IMR-90 (cell line): ENCODE measurements around the gene TCF4. TPM values are rescaled to one million over a fixed set of nuclear protein-coding genes. Genes with fewer than 3 reads are reported as not detected.

Source experiments
- ATAC-seq: fragments of 200-7000 bp; cut with Tn5 transposase; 2 replicates; pipeline ENCODE4 v1.9.1; 2020; ENCODE audit warnings: low read depth, mild to moderate bottlenecking, moderate library complexity
- BruUV-seq: library from RNA; stranded (reverse); fragments of 400-500 nt; replicated peaks from 2 replicates; lab custom pipeline; 2021; lab: Mats Ljungman, UMichigan
- CTCF ChIA-PET: fragments of 300-600 bp; formaldehyde crosslinking; extraction: SDS; loops from one replicate; lab custom pipeline; 2021; ENCODE audit warnings: antibody characterized with exemption; lab: Yijun Ruan, JAX
- POLR2A ChIA-PET: fragments of 300-600 bp; sonication (Branson Sonifier 250); formaldehyde crosslinking; loops from one replicate; lab custom pipeline; 2022; ENCODE audit warnings: antibody characterized with exemption; ENCODE audit not compliant: unreplicated experiment; lab: Charles Lee
- DNase-seq: peaks from one replicate; pipeline ENCODE4 v3.0.0; 2013
- H2AFZ ChIP-seq: replicated peaks from 2 replicates; pipeline ENCODE3; 2013; ENCODE audit warnings: low read length, mild to moderate bottlenecking; ENCODE audit not compliant: poor library complexity
- H2AK5ac ChIP-seq: 2 replicates; pipeline ENCODE4 v1.6.1; 2013; ENCODE audit warnings: low read depth, low read length, inconsistent platforms
- H2AK9ac ChIP-seq: replicated peaks from 2 replicates; pipeline ENCODE3; 2013; ENCODE audit warnings: mild to moderate bottlenecking, low read depth, low read length, moderate library complexity; ENCODE audit not compliant: poor library complexity
- H2BK120ac ChIP-seq: 2 replicates; pipeline ENCODE4 v1.6.1; 2013; ENCODE audit warnings: low read depth, low read length, inconsistent platforms
- H2BK15ac ChIP-seq: 3 replicates; pipeline ENCODE4 v1.6.1; 2013; ENCODE audit warnings: low read depth, low read length, inconsistent platforms
- H2BK20ac ChIP-seq: 2 replicates; pipeline ENCODE4 v1.6.1; 2013; ENCODE audit warnings: low read depth, mild to moderate bottlenecking, inconsistent platforms, low read length, moderate library complexity
- H2BK5ac ChIP-seq: 2 replicates; pipeline ENCODE4 v1.6.1; 2013; ENCODE audit warnings: mild to moderate bottlenecking, low read depth, low read length, inconsistent platforms; ENCODE audit not compliant: poor library complexity, severe bottlenecking
- H3K14ac ChIP-seq: replicated peaks from 2 replicates; pipeline ENCODE4 v1.6.1; 2013; ENCODE audit warnings: low read depth, low read length, inconsistent platforms
- H3K18ac ChIP-seq: 2 replicates; pipeline ENCODE4 v1.6.1; 2013; ENCODE audit warnings: low read depth, low read length, control low read depth
- H3K23ac ChIP-seq: 2 replicates; pipeline ENCODE4 v1.6.1; 2013; ENCODE audit warnings: low read depth, low read length, inconsistent platforms
- H3K27ac ChIP-seq: 2 replicates; pipeline ENCODE4 v1.5.1; 2013; ENCODE audit warnings: mild to moderate bottlenecking, control low read depth, low read length; ENCODE audit not compliant: insufficient read depth
- H3K27me3 ChIP-seq: 2 replicates; pipeline ENCODE4 v1.6.1; 2013; ENCODE audit warnings: low read length; ENCODE audit not compliant: control insufficient read depth, insufficient read depth
- H3K36me3 ChIP-seq: 2 replicates; pipeline ENCODE4 v1.6.1; 2013; ENCODE audit warnings: low read length, mixed read lengths; ENCODE audit not compliant: control insufficient read depth, insufficient read depth
- H3K4ac ChIP-seq: 2 replicates; pipeline ENCODE4 v1.6.1; 2013; ENCODE audit warnings: low read depth, low read length, inconsistent platforms
- H3K4me1 ChIP-seq: 2 replicates; pipeline ENCODE4 v1.6.1; 2013; ENCODE audit warnings: low read length, mixed read lengths; ENCODE audit not compliant: control insufficient read depth, insufficient read depth
- H3K4me2 ChIP-seq: 2 replicates; pipeline ENCODE4 v1.6.1; 2013; ENCODE audit warnings: low read depth, mild to moderate bottlenecking, control low read depth, low read length, moderate library complexity
- H3K4me3 ChIP-seq: 2 replicates; pipeline ENCODE4 v1.5.1; 2013; ENCODE audit warnings: low read depth, mild to moderate bottlenecking, control low read depth, low read length, moderate library complexity; ENCODE audit not compliant: insufficient read depth
- H3K56ac ChIP-seq: 2 replicates; pipeline ENCODE4 v1.6.1; 2013; ENCODE audit warnings: low read length, inconsistent platforms; ENCODE audit not compliant: insufficient read depth; ENCODE audit errors: extremely low read depth
- H3K79me1 ChIP-seq, 2 experiments: 2 replicates each; pipeline ENCODE4 v1.6.1; 2013; ENCODE audit warnings: low read length in 2 of 2, inconsistent platforms in 1 of 2, low read depth in 1 of 2
- H3K9ac ChIP-seq: 2 replicates; pipeline ENCODE4 v1.6.1; 2013; ENCODE audit warnings: low read depth, low read length, control low read depth
- H3K9me1 ChIP-seq: 2 replicates; pipeline ENCODE4 v1.6.1; 2013; ENCODE audit warnings: low read length, inconsistent platforms; ENCODE audit not compliant: insufficient read depth
- H3K9me3 ChIP-seq: 2 replicates; pipeline ENCODE4 v1.6.1; 2013; ENCODE audit warnings: low read length; ENCODE audit not compliant: control insufficient read depth, insufficient read depth
- H4K20me1 ChIP-seq: 2 replicates; pipeline ENCODE4 v1.6.1; 2013; ENCODE audit warnings: low read length, inconsistent platforms; ENCODE audit not compliant: insufficient read depth
- H4K5ac ChIP-seq: 2 replicates; pipeline ENCODE4 v1.6.1; 2013; ENCODE audit warnings: mild to moderate bottlenecking, low read depth, low read length, control low read depth
- H4K8ac ChIP-seq, 2 experiments: 2 replicates each; pipeline ENCODE4 v1.6.1; 2013; ENCODE audit warnings: low read depth in 2 of 2, low read length in 2 of 2, control low read depth in 1 of 2, inconsistent platforms in 1 of 2
- H4K91ac ChIP-seq: 2 replicates; pipeline ENCODE4 v1.6.1; 2013; ENCODE audit warnings: low read depth, low read length, inconsistent platforms; ENCODE audit not compliant: insufficient read depth
- BHLHE40 ChIP-seq: fragments of 150-350 bp; IDR thresholded peaks from 2 replicates; pipeline ENCODE4 v1.6.1; 2016; ENCODE audit warnings: mild to moderate bottlenecking, low read depth, low read length
- CEBPB ChIP-seq: IDR thresholded peaks from 2 replicates; pipeline ENCODE4 v1.6.1; 2012; ENCODE audit warnings: low read depth, low read length, improper control_type of control experiment
- ELK1 ChIP-seq: fragments of 150-350 bp; IDR thresholded peaks from 2 replicates; pipeline ENCODE4 v1.6.1; 2016; ENCODE audit warnings: low read depth, mild to moderate bottlenecking, low read length, moderate library complexity, borderline replicate concordance
- MAZ ChIP-seq: IDR thresholded peaks from 2 replicates; pipeline ENCODE4 v1.6.1; 2012; ENCODE audit warnings: low read depth, mild to moderate bottlenecking, low read length, improper control_type of control experiment, moderate library complexity, borderline replicate concordance
- NFE2L2 ChIP-seq: fragments of 150-350 bp; IDR thresholded peaks from 2 replicates; pipeline ENCODE4 v1.6.1; 2016; ENCODE audit warnings: low read depth, mild to moderate bottlenecking, low read length
- POLR2A ChIP-seq: IDR thresholded peaks from 2 replicates; pipeline ENCODE4 v1.6.1; 2012; ENCODE audit warnings: mild to moderate bottlenecking, low read depth, low read length
- RAD21 ChIP-seq: IDR thresholded peaks from 2 replicates; pipeline ENCODE4 v1.6.1; 2012; ENCODE audit warnings: low read length, improper control_type of control experiment
- RCOR1 ChIP-seq: IDR thresholded peaks from 2 replicates; pipeline ENCODE4 v1.6.1; 2012; ENCODE audit warnings: mild to moderate bottlenecking, low read length, improper control_type of control experiment; ENCODE audit not compliant: insufficient replicate concordance
- RFX5 ChIP-seq: IDR thresholded peaks from 2 replicates; pipeline ENCODE4 v1.8.0; 2012; ENCODE audit warnings: low read depth, mild to moderate bottlenecking, low read length, moderate library complexity
- SMC3 ChIP-seq: fragments of 150-350 bp; IDR thresholded peaks from 2 replicates; pipeline ENCODE4 v1.6.1; 2016; ENCODE audit warnings: low read depth, mild to moderate bottlenecking, antibody characterized with exemption, low read length, moderate library complexity
- WGBS, 2 experiments: methylation state at CpG; one replicate each; pipeline versions ENCODE4 v1.1.5 to v1.1.7; 2013; ENCODE audit warnings: missing lambda C conversion rate in 2 of 2; ENCODE audit not compliant: insufficient read length in 1 of 2; ENCODE audit errors: extremely low coverage in 2 of 2; 5-methylcytosine and 5-hydroxymethylcytosine counted together
- dilution Hi-C: fragments of 300-500 bp; cut with HindIII; formaldehyde crosslinking; loops from one replicate; pipeline ENCODE4 v1.14.3; 2018; ENCODE audit warnings: low sequenced_read_pairs; ENCODE audit not compliant: unreplicated experiment
- in situ Hi-C: fragments of 300-500 bp; cut with MboI; formaldehyde crosslinking; loops from 3 replicates; pipeline ENCODE4 v1.14.3; 2019; ENCODE audit warnings: low sequenced_read_pairs, inconsistent platforms, mixed read lengths
- intact Hi-C: fragments of 100-400 bp; cut with micrococcal nuclease; formaldehyde crosslinking; loops from 2 replicates; pipeline ENCODE4 v1.10.0; 2022
- polyA plus RNA-seq, 3 experiments: library from polyadenylated mRNA; depleted of rRNA; stranded (reverse); fragments of >200 nt; gene quantifications; 2 replicates each; pipeline ENCODE4 v1.2.3, GENCODE V29; 2012; ENCODE audit warnings: low replicate concordance in 1 of 3
- total RNA-seq: library from RNA; depleted of rRNA; stranded (reverse); fragments of >200 nt; gene quantifications from 2 replicates; pipeline ENCODE4 v1.2.3, GENCODE V29; 2012
- TF ChIP-seq, protein P1 (sequence below): fragments of 150-350 bp; IDR thresholded peaks from 2 replicates; pipeline ENCODE4 v1.6.1; 2017; ENCODE audit warnings: mild to moderate bottlenecking, antibody characterized with exemption, low read length, low read depth
- TF ChIP-seq, protein P2 (sequence below): conservative IDR thresholded peaks from 2 replicates; pipeline ENCODE4 v1.5.1; 2012; ENCODE audit warnings: mild to moderate bottlenecking, low read depth, low read length, improper control_type of control experiment

Gene TCF4
- total and polyA plus RNA-seq, 2 of the 4 experiments (the other 2 are of a cell fraction) = 30.0 to 87.1 TPM

DNA sequence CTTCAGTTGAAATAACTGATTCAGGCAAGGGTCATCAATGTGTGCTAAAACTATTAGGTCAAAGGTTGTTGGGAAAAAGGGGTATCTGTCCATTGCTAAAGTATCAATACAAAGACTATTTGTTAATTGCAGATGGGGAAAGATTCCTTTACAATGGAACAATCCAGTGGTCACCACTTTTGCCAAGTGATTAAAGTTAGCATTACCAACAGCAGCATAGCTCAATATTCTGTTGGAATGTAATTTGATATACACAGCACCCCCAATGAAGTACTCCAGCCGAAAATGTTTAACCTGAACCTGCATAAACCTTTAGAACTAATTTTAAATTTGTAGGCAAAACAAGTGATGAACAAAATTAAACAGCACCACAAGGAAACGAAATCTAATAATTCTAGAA lies 191.0 kb downstream of the TCF4 start:
- Histone ChIP-seq H3K36me3 (no peaks in the 10 kb centered on the region), H3K14ac (no peak overlapping the region), H3K56ac (no peak overlapping the region), H4K91ac (no peak overlapping the region), H3K9me3 (no peaks in the 10 kb centered on the region), H3K23ac (no peak overlapping the region), H2AK9ac (no peak overlapping the region), H2BK20ac (no peak overlapping the region), H3K18ac (no peak overlapping the region), H2AK5ac (no peak overlapping the region), H3K9ac (no peak overlapping the region), H2AFZ (no peak overlapping the region), H3K4ac (no peak overlapping the region), H3K79me1 (peaks cover 38 to 69% of the 10 kb centered on the region in 2 experiments), H3K4me2 (no peak overlapping the region), H2BK5ac (no peak overlapping the region), H3K4me3 (no peak overlapping the region), H4K20me1 (peaks cover 3% of the 10 kb centered on the region; the same call in 1 of the 2 replicates), H2BK120ac (no peak overlapping the region), H4K8ac (no peak overlapping the region), H4K5ac (no peak overlapping the region), H3K27me3 (no peaks in the 10 kb centered on the region), H3K27ac (no peak overlapping the region), H2BK15ac (no peak overlapping the region), H3K9me1 (peaks cover 3% of the 10 kb centered on the region), H3K4me1 (peaks cover 6% of the 10 kb centered on the region)
- BruUV-seq = no TSS peak
- intact Hi-C loops (no loop called here), in situ Hi-C loops (no loop called here), dilution Hi-C loops (no loop called here)
- ATAC-seq (no peak), DNase-seq (no peak)
- no peak for TF ChIP-seq MAZ
- TF ChIP-seq, protein P1, sequence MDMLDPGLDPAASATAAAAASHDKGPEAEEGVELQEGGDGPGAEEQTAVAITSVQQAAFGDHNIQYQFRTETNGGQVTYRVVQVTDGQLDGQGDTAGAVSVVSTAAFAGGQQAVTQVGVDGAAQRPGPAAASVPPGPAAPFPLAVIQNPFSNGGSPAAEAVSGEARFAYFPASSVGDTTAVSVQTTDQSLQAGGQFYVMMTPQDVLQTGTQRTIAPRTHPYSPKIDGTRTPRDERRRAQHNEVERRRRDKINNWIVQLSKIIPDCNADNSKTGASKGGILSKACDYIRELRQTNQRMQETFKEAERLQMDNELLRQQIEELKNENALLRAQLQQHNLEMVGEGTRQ = no peak
- TF ChIP-seq POLR2A = no peak
- TF ChIP-seq RCOR1 = no peak
- no peak for TF ChIP-seq ELK1
- TF ChIP-seq SMC3 = no peak
- no peak for TF ChIP-seq RFX5
- TF ChIP-seq NFE2L2 = no peak
- TF ChIP-seq BHLHE40 = no peak
- no peak for TF ChIP-seq CEBPB
- TF ChIP-seq, protein P2, sequence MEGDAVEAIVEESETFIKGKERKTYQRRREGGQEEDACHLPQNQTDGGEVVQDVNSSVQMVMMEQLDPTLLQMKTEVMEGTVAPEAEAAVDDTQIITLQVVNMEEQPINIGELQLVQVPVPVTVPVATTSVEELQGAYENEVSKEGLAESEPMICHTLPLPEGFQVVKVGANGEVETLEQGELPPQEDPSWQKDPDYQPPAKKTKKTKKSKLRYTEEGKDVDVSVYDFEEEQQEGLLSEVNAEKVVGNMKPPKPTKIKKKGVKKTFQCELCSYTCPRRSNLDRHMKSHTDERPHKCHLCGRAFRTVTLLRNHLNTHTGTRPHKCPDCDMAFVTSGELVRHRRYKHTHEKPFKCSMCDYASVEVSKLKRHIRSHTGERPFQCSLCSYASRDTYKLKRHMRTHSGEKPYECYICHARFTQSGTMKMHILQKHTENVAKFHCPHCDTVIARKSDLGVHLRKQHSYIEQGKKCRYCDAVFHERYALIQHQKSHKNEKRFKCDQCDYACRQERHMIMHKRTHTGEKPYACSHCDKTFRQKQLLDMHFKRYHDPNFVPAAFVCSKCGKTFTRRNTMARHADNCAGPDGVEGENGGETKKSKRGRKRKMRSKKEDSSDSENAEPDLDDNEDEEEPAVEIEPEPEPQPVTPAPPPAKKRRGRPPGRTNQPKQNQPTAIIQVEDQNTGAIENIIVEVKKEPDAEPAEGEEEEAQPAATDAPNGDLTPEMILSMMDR = no peak
- no peak for TF ChIP-seq RAD21
- CTCF ChIA-PET = no interaction called here
- POLR2A ChIA-PET = no interaction called here
- no CpG with 5 or more reads among the region's 2 CpGs for WGBS, 2 experiments
